Liver (tissue), 9 donors: ENCODE measurements around the gene NHSL2. TPM values are rescaled to one million over a fixed set of nuclear protein-coding genes. Genes with fewer than 3 reads are reported as not detected.

Source experiments
- DNase-seq: peaks from one replicate; pipeline ENCODE4 v3.0.0-alpha.2; 2017; ENCODE audit warnings: low spot score
- H3K27ac ChIP-seq, 2 donors: one replicate each; pipeline ENCODE4 v1.7.0; 2013; ENCODE audit warnings: inconsistent platforms in 2 of 2, low read length in 2 of 2, control low read depth in 1 of 2, low read depth in 1 of 2, mild to moderate bottlenecking in 1 of 2
- H3K27me3 ChIP-seq, 4 donors: one replicate each; pipeline versions ENCODE4 v1.6.1 to v1.7.0; 2013; ENCODE audit warnings: low read length in 3 of 4, inconsistent platforms in 1 of 4, mild to moderate bottlenecking in 1 of 4, moderate library complexity in 1 of 4; ENCODE audit not compliant: control insufficient read depth in 4 of 4, insufficient read depth in 4 of 4
- H3K36me3 ChIP-seq, 4 donors: one replicate each; pipeline versions ENCODE4 v1.6.1 to v1.7.0; 2013; ENCODE audit warnings: low read length in 3 of 4, mild to moderate bottlenecking in 3 of 4, low read depth in 1 of 4, moderate library complexity in 1 of 4; ENCODE audit not compliant: control insufficient read depth in 4 of 4, insufficient read depth in 3 of 4
- H3K4me1 ChIP-seq, 4 donors: one replicate each; pipeline versions ENCODE4 v1.6.1 to v1.7.0; 2013; ENCODE audit warnings: low read length in 3 of 4, mild to moderate bottlenecking in 3 of 4, moderate library complexity in 1 of 4; ENCODE audit not compliant: control insufficient read depth in 4 of 4, insufficient read depth in 4 of 4
- H3K4me3 ChIP-seq, 3 donors: one replicate each; pipeline versions ENCODE4 v1.6.1 to v1.7.0; 2013; ENCODE audit warnings: low read length in 3 of 3, control low read depth in 1 of 3, low read depth in 1 of 3, mild to moderate bottlenecking in 1 of 3
- H3K9ac ChIP-seq, 2 donors: one replicate each; pipeline ENCODE4 v1.7.0; 2013; ENCODE audit warnings: low read length in 2 of 2, mild to moderate bottlenecking in 2 of 2, moderate library complexity in 2 of 2, control low read depth in 1 of 2, low read depth in 1 of 2
- H3K9me3 ChIP-seq, 4 donors: one replicate each; pipeline versions ENCODE4 v1.6.1 to v1.7.0; 2013; ENCODE audit warnings: low read length in 3 of 4; ENCODE audit not compliant: control insufficient read depth in 4 of 4
- EGR1 ChIP-seq, 2 donors: IDR thresholded peaks; 2 replicates each; pipeline ENCODE4 v1.6.1; 2016 to 2018; ENCODE audit warnings: antibody characterized with exemption in 2 of 2, low read depth in 2 of 2
- GABPA ChIP-seq, 2 donors: IDR thresholded peaks in 1 of 2; conservative IDR thresholded peaks in 1 of 2; 2 replicates each; pipeline ENCODE4 v1.6.1; 2016; ENCODE audit warnings: antibody characterized with exemption in 2 of 2, mild to moderate bottlenecking in 1 of 2, moderate library complexity in 1 of 2
- JUND ChIP-seq, 2 donors: IDR thresholded peaks; 2 replicates each; pipeline ENCODE4 v1.6.1; 2016; ENCODE audit warnings: antibody characterized with exemption in 2 of 2
- NR2F2 ChIP-seq: IDR thresholded peaks from 2 replicates; pipeline ENCODE4 v1.6.1; 2016; ENCODE audit warnings: antibody characterized with exemption
- RAD21 ChIP-seq, 2 donors: IDR thresholded peaks; 2 replicates each; pipeline ENCODE4 v1.6.1; 2016; ENCODE audit warnings: antibody characterized with exemption in 2 of 2, mild to moderate bottlenecking in 2 of 2
- YY1 ChIP-seq: IDR thresholded peaks from 2 replicates; pipeline ENCODE4 v1.6.1; 2016; ENCODE audit warnings: antibody characterized with exemption, mild to moderate bottlenecking
- WGBS: extraction: QIAGEN DNeasy Blood & Tissue Kit; methylation state at CpG from one replicate; pipeline ENCODE4 v1.1.7; 2013; 5-methylcytosine and 5-hydroxymethylcytosine counted together
- polyA plus RNA-seq, 2 donors: library from polyadenylated mRNA; stranded (reverse) in 1 of 2; unstranded in 1 of 2; fragments of 200-250 nt in 1 of 2; fragments of >200 nt in 1 of 2; fragmentation: Nextera tagmentation in 1 of 2; extraction: Ambion mirVana in 1 of 2; gene quantifications; one replicate each; pipeline versions ENCODE4 v1.2.1 to v1.2.3, GENCODE V29; 2013 to 2015
- total RNA-seq, 2 donors: library from RNA; depleted of rRNA; stranded (reverse); fragments of >200 nt; gene quantifications; one replicate each; pipeline ENCODE4 v1.2.3, GENCODE V29; 2014
- TF ChIP-seq, protein P1 (sequence below): IDR thresholded peaks from 2 replicates; pipeline ENCODE4 v1.6.1; 2016; ENCODE audit warnings: antibody characterized with exemption
- TF ChIP-seq, protein P2 (sequence below): IDR thresholded peaks from 2 replicates; pipeline ENCODE4 v1.6.1; 2016; ENCODE audit warnings: antibody characterized with exemption
- TF ChIP-seq, protein P3 (sequence below): fragments of 150-350 bp; IDR thresholded peaks from 2 replicates; pipeline ENCODE4 v1.5.1; 2017; ENCODE audit warnings: improper control_type of control experiment, low read depth, low read length; ENCODE audit not compliant: missing input control
- donor health status: healthy.
- donor health status: healthy.
- donor health status: healthy.
- donor health status: healthy.
- donor health status: healthy.

Gene NHSL2
- total and polyA plus RNA-seq, 4 donors, result 0.45 to 1.3 (median 1.1) TPM

DNA sequence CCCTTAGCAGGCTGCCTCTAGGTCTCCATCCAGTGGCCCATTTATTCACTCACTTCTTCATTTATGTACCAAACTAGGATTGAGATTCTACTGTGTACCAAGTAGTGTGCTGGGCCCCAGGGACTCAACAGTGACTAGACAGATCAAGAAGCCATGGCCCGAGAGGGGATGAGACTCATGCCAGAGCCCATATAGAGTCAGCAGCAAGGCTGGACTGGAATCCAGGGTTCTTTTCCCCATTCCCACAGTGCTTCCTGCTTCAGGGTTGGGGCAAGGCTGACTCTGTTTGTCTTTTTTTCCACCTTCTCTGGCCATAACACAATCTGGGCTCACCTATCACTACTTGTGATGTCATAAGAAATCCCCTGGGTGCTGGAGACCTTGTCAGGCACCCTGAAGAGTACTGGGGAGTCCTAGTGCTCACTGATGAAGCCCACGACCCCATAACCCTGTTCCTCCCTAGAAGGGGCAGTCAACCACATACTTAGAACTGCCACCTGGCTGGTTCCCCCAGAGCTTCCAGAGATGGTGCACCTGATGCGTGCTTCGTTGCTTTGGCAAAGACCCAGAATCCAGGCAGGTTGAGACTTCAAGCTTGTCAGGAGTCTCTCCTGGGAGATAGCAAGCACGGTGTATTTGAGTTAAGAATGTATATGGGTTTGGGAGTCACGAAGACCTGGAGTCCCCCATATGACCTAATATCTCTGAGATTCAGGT, 214.8 kb downstream of the NHSL2 start (continued):
- TF ChIP-seq, protein P1, sequence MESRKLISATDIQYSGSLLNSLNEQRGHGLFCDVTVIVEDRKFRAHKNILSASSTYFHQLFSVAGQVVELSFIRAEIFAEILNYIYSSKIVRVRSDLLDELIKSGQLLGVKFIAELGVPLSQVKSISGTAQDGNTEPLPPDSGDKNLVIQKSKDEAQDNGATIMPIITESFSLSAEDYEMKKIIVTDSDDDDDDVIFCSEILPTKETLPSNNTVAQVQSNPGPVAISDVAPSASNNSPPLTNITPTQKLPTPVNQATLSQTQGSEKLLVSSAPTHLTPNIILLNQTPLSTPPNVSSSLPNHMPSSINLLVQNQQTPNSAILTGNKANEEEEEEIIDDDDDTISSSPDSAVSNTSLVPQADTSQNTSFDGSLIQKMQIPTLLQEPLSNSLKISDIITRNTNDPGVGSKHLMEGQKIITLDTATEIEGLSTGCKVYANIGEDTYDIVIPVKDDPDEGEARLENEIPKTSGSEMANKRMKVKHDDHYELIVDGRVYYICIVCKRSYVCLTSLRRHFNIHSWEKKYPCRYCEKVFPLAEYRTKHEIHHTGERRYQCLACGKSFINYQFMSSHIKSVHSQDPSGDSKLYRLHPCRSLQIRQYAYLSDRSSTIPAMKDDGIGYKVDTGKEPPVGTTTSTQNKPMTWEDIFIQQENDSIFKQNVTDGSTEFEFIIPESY, result no peak
- TF ChIP-seq RAD21 (IDR thresholded peaks at IDR 0.05), result no peak
- no peak for TF ChIP-seq YY1
- no peak for TF ChIP-seq NR2F2

DNA sequence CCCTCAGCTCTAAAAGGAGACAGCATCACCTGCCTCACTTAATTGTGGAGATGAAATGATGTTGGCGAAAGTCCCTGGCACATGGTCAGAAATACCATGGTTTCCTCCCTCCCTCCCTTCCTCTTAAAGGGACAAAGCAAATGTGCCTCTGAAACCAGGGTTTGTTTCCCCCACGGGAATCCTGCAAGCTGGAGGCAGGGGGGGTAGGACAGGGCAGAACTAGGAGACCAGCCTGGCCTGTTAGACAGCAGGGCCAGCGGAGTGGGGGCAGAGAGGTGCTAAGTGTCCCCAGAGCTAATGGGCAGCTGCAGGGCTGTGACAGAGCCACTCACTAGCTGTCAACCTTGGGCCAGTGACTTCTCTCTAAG, 215.4 kb downstream of the NHSL2 start:
- Histone ChIP-seq H3K9ac (no peak overlapping the region), H3K27ac (peak overlapping the region in 1 of 2 donors; percentile 19), H3K27me3 (no peaks in the 10 kb centered on the region), H3K36me3 (no peaks in the 10 kb centered on the region), H3K4me1 (peaks cover 2 to 22% (median 7%) of the 10 kb centered on the region in 4 donors), H3K4me3 (no peak overlapping the region), H3K9me3 (no peaks in the 10 kb centered on the region)
- TF ChIP-seq GABPA (IDR thresholded peaks at IDR 0.05 in 1 of 2, conservative IDR thresholded peaks at IDR 0.05 in 1 of 2), result no peak
- TF ChIP-seq, protein P2, sequence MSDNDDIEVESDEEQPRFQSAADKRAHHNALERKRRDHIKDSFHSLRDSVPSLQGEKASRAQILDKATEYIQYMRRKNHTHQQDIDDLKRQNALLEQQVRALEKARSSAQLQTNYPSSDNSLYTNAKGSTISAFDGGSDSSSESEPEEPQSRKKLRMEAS, result no peak
- TF ChIP-seq EGR1 (IDR thresholded peaks at IDR 0.05; ENCODE audit: low read depth in 2 of 2), result no peak
- TF ChIP-seq, protein P1, result no peak
- 47% methylated on average over 3 of the region's 3 CpGs for WGBS
- DNase-seq, result no peak

DNA sequence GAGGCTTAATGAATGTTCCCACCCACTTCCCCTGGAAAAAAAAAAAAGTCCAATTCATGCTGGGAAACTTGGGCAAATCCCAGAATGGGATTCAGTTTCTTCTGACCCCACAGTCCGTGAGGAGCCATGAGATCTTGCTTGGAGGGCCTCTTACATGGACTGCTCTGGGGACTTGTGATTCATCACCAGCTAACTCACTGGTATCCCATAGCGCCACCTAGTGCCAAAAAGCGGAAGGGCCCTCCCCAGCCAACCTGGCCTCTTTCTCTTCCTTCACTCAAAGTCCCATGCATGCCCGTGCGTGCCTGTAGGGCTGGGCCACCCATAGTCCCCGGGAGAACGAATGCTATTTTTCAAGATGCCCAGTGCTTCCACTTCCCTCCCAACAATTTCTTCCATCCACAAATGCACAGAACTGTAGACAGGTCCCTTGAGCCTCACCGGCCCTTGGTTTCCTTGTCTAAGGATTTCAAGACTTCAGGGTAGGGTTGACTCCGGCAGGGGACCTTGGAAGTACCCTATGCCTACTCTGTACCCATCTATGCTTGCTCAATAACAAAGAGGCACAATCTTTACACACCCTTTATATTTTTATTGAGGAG, 216.0 kb downstream of the NHSL2 start:
- peaks cover 2 to 22% (median 6%) of the 10 kb centered on the region in 4 donors for H3K4me1 ChIP-seq
- no peak overlapping the region for H3K4me3 ChIP-seq
- no peak overlapping the region for H3K9ac ChIP-seq
- peak overlapping the region in 1 of 2 donors; percentile 19 for H3K27ac ChIP-seq
- H3K9me3 ChIP-seq, result no peaks in the 10 kb centered on the region
- H3K36me3 ChIP-seq, result no peaks in the 10 kb centered on the region
- 18% methylated on average over 9 of the region's 9 CpGs for WGBS
- no peaks in the 10 kb centered on the region for H3K27me3 ChIP-seq
- TF ChIP-seq RAD21 (IDR thresholded peaks at IDR 0.05) (peak; percentile 89 to 96), JUND (IDR thresholded peaks at IDR 0.05) (peak in 1 of 2 donors; percentile 18)
- TF ChIP-seq, protein P3, sequence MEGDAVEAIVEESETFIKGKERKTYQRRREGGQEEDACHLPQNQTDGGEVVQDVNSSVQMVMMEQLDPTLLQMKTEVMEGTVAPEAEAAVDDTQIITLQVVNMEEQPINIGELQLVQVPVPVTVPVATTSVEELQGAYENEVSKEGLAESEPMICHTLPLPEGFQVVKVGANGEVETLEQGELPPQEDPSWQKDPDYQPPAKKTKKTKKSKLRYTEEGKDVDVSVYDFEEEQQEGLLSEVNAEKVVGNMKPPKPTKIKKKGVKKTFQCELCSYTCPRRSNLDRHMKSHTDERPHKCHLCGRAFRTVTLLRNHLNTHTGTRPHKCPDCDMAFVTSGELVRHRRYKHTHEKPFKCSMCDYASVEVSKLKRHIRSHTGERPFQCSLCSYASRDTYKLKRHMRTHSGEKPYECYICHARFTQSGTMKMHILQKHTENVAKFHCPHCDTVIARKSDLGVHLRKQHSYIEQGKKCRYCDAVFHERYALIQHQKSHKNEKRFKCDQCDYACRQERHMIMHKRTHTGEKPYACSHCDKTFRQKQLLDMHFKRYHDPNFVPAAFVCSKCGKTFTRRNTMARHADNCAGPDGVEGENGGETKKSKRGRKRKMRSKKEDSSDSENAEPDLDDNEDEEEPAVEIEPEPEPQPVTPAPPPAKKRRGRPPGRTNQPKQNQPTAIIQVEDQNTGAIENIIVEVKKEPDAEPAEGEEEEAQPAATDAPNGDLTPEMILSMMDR, result peak; percentile 88
- TF ChIP-seq, protein P2, result no peak
- DNase-seq, result peak; percentile 86
